Subcutaneous adipose tissue (tissue), 4 donors: ENCODE results near the gene RPL4. TPM values are rescaled to one million over a fixed set of nuclear protein-coding genes. Genes with fewer than 3 reads are reported as not detected.

Experiments used
- CTCF ChIP-seq: fragments of 450-650 bp; IDR thresholded peaks from one replicate; pipeline ENCODE4 v1.5.1; 2016; ENCODE audit warnings: low read depth, mild to moderate bottlenecking, control low read depth, antibody characterized with exemption, moderate library complexity
- total RNA-seq, 4 donors: library from RNA; depleted of rRNA; stranded (reverse); fragments of >200 nt; gene quantifications; one replicate each; pipeline ENCODE4 v1.1.0, GENCODE V29; 2016

Gene RPL4
- total RNA-seq, 4 donors from 2014 or later: 2,362 to 3,294 (median 2,460) TPM

- no peak for TF ChIP-seq CTCF
Measured at GRCh38 chr15:66497502-66498455, 6.9 kb downstream of the RPL4 start, which contains the start of gene SNAPC5. Gene SNAPC5 (minus strand): TSS chr15:66497762. CDS start chr15:66497731, 31 bp downstream.

DNA sequence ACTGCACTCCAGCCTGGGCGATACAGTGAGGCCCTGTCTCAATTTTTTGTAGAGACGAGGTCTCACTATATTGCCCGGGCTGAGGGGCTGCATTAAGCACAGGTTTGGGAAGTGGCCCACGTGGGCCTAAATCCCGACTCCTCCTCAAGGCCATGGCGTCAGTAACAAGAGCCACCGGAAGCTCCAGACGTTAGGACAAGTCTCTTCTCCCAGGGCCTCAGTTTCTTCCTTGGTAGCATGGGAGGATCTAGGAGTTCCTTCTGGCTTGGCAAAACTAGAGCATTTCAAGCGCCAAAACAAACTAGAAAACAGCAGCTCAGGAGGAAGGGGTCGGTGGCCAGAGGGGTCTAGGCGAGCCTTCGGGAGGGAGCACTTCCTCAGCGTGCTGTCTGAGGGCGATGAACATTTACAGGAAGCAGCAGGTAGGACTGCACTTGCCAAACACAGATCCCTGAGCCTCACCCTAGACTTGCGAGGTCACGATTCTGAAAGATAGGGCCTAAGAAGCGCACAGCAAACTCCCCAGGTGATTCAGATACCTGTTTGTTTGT is 7.6 kb downstream of the RPL4 start:
- no peak for TF ChIP-seq CTCF

- no peak for TF ChIP-seq CTCF
Measured at GRCh38 chr15:66494262-66494661, 10.4 kb downstream of the RPL4 start.

DNA sequence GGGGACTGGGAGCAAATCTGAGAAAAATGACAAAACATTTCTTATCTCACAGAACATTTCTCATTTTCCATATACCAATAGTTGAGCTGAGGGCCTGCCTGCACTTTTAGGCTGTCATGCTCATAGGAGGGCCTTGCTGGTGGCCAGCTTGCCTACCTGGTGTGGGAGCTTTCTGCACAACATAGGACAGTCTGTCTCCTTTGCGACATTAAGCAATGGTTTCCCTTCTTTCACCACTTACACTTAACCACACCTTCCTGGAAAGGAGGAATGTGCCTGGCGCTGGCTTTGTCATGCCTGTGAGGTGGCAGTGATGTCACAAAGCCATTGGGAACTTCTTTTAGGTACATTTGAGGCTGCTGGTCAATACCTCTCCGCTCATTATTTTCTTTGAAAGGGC is 12.8 kb downstream of the RPL4 start:
- TF ChIP-seq CTCF: no peak

DNA sequence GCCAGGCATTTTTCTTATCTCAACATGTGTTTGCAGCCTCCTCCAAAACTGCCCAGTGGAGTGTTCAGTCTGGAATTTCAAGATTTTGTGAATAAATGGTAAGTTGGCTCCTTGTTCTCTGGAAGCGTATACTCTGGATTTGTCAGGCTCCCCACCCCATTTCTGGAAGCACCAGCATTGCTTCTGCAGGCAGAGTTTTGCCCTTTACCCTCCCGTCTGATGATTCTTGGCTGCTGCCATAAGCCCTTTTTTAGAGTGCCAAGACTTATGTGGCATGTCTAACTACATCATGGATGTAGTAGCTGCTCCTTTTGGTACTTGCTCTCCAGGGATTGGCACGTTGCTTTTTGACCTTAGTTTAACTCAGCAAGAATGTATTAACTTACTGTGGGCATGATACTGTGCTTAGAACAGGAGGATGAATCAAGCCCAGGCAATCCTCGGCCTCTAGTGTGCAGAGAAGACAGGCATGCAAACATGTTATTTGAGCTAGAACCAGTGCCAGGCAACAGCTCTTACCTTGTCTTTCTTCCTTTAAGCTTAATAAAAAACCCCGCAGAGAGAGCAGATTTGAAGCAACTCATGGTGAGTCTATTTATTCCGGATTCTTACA is 15.4 kb downstream of the RPL4 start:
- TF ChIP-seq CTCF: no peak

GRCh38 chr15:66488525-66488924 is 16.1 kb downstream of the RPL4 start:
- no peak for TF ChIP-seq CTCF

DNA sequence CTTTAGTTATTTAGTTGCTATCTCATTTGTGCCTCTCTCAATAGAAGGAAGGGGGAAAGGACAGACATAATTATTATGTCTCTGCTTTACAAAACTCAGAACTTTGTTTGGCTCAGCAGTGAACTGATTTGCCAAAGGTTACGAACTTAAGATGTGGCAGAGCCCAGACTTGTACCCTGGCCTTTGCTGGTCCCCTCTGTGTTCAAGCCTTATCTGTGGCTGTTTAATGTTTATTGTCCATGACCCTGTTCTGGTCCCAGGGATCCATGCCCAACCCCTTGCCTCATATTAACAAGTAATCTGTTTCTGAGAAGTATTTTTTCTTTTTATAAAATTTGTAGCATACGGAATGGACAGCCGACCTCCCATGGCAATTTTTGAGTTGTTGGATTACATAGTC is 17.8 kb downstream of the RPL4 start:
- TF ChIP-seq CTCF: no peak
